HUES6 (cell line): ENCODE data around the gene SMLR1.
A peak's percentile ranks its signal among the peaks of the same experiment; 100 is the strongest.

Source experiments
- H3K27ac ChIP-seq: 2 replicates; pipeline ENCODE4 v1.7.0; 2013; ENCODE audit warnings: low read depth, mild to moderate bottlenecking, low read length, inconsistent platforms
- H3K27me3 ChIP-seq: 2 replicates; pipeline ENCODE4 v1.6.1; 2013; ENCODE audit warnings: low read length; ENCODE audit not compliant: control insufficient read depth, insufficient read depth
- H3K36me3 ChIP-seq: 2 replicates; pipeline ENCODE4 v1.6.1; 2013; ENCODE audit warnings: low read length; ENCODE audit not compliant: control insufficient read depth, insufficient read depth
- H3K4me1 ChIP-seq: 2 replicates; pipeline ENCODE4 v1.6.1; 2013; ENCODE audit warnings: low read length; ENCODE audit not compliant: control insufficient read depth, insufficient read depth
- H3K4me3 ChIP-seq: 2 replicates; pipeline ENCODE4 v1.5.1; 2013; ENCODE audit warnings: low read depth, low read length
- H3K9ac ChIP-seq: one replicate; pipeline ENCODE4 v1.6.1; 2013; ENCODE audit warnings: mild to moderate bottlenecking, low read length
- H3K9me3 ChIP-seq: 2 replicates; pipeline ENCODE4 v1.6.1; 2013; ENCODE audit warnings: low read depth, low read length; ENCODE audit not compliant: control insufficient read depth, insufficient read depth

SMLR1 gene

GRCh38 chr6:130858054-130858453, 30.8 kb downstream of the SMLR1 start:
- no peaks in the 10 kb centered on the region for H3K9me3 ChIP-seq
- peaks cover 8% of the 10 kb centered on the region for H3K36me3 ChIP-seq
- no peaks in the 10 kb centered on the region for H3K27me3 ChIP-seq
- no peak overlapping the region for H3K27ac ChIP-seq
- H3K9ac ChIP-seq = peak overlapping the region; percentile 17
- no peak overlapping the region for H3K4me3 ChIP-seq
- peaks cover 19% of the 10 kb centered on the region for H3K4me1 ChIP-seq

GRCh38 chr6:130858498-130859160, 31.4 kb downstream of the SMLR1 start:
- Histone ChIP-seq H3K36me3 (peaks cover 14% of the 10 kb centered on the region), H3K9ac (no peak overlapping the region), H3K9me3 (no peaks in the 10 kb centered on the region), H3K4me1 (peaks cover 13% of the 10 kb centered on the region), H3K27me3 (no peaks in the 10 kb centered on the region), H3K27ac (no peak overlapping the region), H3K4me3 (no peak overlapping the region)

DNA sequence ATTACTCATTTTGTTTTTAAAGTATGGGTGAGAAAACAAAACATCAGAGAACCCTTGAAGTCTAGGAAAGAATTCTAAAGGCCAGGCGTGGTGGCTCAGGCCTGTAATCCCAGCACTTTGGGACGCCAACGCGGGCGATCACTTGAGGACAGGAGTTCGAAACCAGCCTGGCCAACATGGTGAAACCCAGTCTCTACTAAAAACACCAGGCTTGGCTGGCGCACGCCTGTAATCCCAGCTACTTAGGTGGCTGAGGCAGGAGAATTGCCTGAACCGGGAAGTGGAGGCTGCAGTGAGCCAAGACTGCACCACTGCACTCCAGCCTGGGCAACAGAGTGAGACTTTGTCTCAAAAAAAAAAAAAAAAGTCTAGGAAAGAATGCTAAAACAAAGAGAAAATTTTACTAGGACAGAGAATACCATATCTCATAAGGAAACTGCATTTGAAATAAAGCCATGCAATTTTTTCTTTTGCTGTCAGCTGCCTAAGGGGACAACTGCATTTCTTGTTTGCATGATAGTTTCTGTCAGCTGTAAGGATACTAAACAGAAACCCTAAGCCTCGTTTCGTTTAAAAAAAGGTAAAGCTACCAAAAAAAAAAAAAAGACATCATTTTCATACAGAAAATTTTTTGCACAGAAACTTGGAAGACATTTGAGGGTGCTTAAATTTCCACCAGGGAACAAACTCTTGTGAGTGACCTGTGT, 32.1 kb downstream of the SMLR1 start:
- H3K9ac ChIP-seq = no peak overlapping the region
- peaks cover 17% of the 10 kb centered on the region for H3K36me3 ChIP-seq
- H3K4me1 ChIP-seq = 0 out of 2 replicates have a peak, but pooled peaks cover 9% of the 10 kb centered on the region
- H3K27me3 ChIP-seq = no peaks in the 10 kb centered on the region
- H3K4me3 ChIP-seq = no peak overlapping the region
- H3K27ac ChIP-seq = no peak overlapping the region
- no peaks in the 10 kb centered on the region for H3K9me3 ChIP-seq

DNA sequence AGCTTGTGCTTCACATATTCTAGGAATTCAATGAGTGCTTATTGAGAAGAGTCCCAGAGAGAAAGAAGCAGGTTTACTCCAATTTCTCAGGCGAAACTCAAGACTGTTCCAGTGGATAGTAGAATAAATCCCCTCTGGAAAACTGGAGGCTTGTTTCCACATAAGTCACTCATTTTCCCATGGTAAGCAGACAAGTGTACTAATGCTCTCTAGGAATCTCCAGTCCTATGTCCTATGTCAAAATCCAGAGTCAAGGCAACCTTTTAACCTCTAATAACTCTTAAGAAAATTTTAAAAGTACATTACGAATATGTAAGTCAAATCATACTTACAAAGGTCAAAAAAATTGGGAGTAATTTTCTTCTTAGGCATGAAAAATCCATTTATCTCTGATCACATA, 35.2 kb downstream of the SMLR1 start:
- H3K36me3 ChIP-seq = peaks cover 33% of the 10 kb centered on the region
- no peak overlapping the region for H3K9ac ChIP-seq
- H3K27ac ChIP-seq = no peak overlapping the region
- no peaks in the 10 kb centered on the region for H3K27me3 ChIP-seq
- 0 out of 2 replicates have a peak, but pooled peaks cover 9% of the 10 kb centered on the region for H3K4me1 ChIP-seq
- no peaks in the 10 kb centered on the region for H3K9me3 ChIP-seq
- no peak overlapping the region for H3K4me3 ChIP-seq

DNA sequence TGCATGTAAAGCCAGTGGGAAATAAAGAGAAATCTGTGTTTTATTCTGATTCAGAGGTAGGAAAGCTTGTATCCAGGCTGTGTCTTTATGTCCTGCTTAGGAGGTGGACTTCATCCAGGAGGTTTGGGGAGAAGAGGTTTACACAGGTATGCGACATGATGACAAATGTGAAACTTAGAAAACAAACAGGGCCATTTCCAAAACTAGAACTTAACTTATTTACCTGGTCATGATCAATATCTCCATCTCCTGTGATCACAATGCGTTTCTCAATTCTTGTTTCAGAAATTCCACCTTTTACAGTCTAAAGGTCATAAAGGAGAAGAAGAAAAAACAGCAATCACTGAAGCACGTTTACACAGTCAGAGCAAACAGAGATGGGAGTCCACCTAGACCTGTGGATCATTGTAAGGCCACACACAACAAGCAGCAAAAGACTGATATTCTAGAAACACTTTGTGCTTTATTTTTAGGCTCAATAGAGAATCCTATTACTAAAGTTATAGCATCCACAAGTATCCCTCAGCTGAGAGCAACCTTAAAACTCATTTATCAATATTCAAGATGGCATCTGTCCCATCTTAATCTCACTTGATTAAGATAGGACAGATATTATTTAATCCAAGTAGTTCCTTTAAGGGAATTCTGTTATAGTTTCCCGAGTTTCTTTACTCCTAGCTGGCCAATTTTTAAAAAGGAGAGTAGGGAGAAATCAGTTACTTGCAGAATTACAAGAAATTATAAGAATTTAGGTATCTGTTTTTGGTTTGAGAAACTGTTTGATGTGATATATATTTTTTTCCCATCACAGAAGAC, 36.4 kb downstream of the SMLR1 start:
- H3K4me1 ChIP-seq = 0 out of 2 replicates have a peak, but pooled peaks cover 1% of the 10 kb centered on the region
- no peak overlapping the region for H3K4me3 ChIP-seq
- H3K27ac ChIP-seq = no peak overlapping the region
- peaks cover 28% of the 10 kb centered on the region for H3K36me3 ChIP-seq
- no peaks in the 10 kb centered on the region for H3K27me3 ChIP-seq
- no peaks in the 10 kb centered on the region for H3K9me3 ChIP-seq
- no peak overlapping the region for H3K9ac ChIP-seq

DNA sequence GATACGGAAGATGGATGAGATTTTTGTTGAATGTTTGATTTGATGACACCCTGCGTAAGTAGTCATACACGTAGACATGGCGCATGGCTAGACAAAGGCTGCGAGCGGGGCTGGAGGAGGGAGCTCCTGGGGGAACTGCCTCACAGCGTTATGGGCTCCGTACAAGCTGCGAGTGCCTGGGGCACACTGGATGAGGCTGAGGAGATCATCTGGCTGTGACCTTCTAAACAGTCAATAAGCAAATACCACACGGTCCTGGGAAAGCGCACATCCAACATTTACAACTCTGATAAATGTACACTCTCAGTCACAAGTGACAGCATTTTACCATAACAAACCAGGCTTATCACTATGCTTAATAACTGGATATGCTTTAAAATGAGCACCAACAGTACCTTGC, 37.1 kb downstream of the SMLR1 start:
- H3K27me3 ChIP-seq = no peaks in the 10 kb centered on the region
- no peaks in the 10 kb centered on the region for H3K9me3 ChIP-seq
- peaks cover 29% of the 10 kb centered on the region for H3K36me3 ChIP-seq
- H3K9ac ChIP-seq = no peak overlapping the region
- H3K27ac ChIP-seq = no peak overlapping the region
- no peaks in the 10 kb centered on the region for H3K4me1 ChIP-seq
- H3K4me3 ChIP-seq = no peak overlapping the region

DNA sequence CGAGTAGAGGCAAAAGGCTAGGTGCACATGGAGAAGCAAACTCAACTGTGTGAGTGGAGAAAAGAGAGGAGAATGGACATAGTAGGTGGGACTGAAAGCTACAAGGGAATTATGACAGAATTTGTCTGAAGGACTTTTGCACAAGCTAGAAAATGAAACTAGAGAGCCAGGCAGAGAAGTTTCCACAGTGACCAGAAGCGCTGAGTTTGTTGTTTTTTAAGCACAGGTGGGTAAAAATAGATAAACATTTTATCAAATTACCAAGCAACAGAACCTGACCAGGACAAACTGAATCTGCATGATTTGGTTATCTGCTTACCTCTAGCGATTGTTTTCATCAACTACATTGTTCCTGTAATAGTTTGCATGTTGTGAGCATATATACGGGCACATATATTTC, 38.6 kb downstream of the SMLR1 start:
- Histone ChIP-seq H3K27ac (no peak overlapping the region), H3K4me3 (no peak overlapping the region), H3K4me1 (no peaks in the 10 kb centered on the region), H3K9ac (no peak overlapping the region), H3K36me3 (peaks cover 34% of the 10 kb centered on the region), H3K27me3 (no peaks in the 10 kb centered on the region), H3K9me3 (no peaks in the 10 kb centered on the region)

DNA sequence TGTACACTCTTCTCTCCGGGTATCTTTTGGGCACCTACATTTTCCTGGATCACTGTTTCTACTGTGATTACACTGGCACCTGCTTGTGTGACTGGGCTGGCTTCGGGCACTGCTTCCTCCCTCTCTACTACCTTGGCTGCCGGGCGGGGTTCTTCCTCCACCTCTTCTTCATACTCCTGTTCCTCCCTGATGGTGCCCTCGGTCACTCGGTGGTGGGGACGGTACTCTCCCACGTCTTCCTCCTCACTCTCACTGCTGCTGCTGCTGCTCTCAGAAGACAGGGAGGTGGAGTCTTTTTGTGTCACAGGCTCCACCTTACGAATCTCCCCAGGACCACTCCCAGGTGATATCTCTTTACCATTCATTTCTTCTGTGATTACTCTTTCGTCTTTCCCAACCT, 42.5 kb downstream of the SMLR1 start:
- no peaks in the 10 kb centered on the region for H3K9me3 ChIP-seq
- no peak overlapping the region for H3K27ac ChIP-seq
- peaks cover 18% of the 10 kb centered on the region for H3K36me3 ChIP-seq
- H3K4me1 ChIP-seq = no peaks in the 10 kb centered on the region
- no peaks in the 10 kb centered on the region for H3K27me3 ChIP-seq
- no peak overlapping the region for H3K9ac ChIP-seq
- no peak overlapping the region for H3K4me3 ChIP-seq

DNA sequence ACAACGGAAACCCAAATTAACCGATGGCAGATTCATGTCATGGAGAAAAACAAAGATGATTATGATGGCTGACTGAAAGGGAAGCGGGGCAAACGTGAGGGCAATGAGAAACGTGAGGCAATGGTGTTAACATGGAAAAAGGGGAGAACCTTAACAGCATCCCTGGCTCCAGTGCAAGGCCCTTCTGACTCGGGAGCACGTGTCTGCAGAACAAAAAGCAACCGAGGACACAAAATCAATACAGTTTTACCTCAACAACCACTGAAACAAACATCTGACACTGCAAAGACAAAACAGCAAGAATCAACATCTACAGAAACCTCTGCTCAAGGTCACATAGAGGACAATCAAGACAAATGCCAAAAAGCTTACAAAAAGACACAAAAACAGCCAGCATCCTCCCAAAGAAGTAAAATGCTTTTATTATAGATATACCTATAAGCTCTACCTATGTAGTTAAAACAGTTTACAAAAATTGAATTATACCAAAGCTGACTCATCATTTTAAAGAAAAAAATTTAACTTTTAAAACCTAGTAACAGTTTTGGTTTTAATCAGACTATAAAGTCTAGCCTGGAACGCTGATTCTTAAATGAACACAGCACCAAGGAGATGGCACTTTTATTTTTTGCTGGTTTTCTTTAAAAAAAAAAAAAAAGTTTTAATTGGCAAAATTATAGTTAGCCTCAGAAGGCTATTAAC, 43.1 kb downstream of the SMLR1 start:
- Histone ChIP-seq H3K9ac (no peak overlapping the region), H3K4me1 (no peaks in the 10 kb centered on the region), H3K27ac (no peak overlapping the region), H3K36me3 (peaks cover 14% of the 10 kb centered on the region), H3K27me3 (no peaks in the 10 kb centered on the region), H3K9me3 (no peaks in the 10 kb centered on the region), H3K4me3 (no peak overlapping the region)

DNA sequence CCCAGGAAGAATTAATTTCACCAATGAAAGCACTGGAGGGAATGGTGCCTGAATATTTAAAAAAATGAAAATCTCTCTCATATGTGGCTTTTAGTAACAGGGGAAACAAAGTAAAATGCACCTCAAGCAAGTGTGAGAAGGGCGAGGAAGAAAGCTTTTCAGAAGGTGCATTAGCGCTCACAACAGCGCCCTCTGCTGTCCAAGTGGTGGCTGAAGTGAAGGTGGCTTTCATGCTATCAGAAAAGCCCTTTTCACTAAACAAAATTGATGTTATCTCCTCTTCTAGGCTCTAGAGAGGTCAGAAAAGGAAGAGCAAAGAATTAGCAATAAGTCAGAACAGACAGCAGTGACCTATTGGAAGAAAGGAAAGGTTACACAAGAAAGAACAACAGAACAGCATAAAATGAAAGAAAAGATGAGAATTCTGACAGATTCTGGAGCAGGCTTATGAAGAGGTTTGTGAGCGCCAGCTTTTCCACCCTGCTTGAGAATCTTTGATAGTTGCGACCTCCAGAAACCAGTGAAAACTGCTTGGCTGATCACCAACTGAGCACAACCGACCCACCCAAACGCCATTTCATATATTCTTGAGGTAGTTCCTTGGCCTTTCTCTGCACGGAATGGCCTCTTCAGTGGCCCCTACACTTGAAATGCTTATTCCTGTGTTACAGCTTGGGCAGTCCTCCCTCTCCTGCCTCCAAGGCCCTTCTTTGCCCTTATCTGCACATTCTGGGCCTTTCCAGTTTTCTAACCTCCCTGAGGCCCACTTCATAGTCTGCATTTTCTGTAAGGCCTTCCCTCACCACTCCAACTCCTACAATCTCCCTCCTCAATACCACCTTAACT, 45.3 kb downstream of the SMLR1 start:
- no peaks in the 10 kb centered on the region for H3K4me1 ChIP-seq
- no peaks in the 10 kb centered on the region for H3K9me3 ChIP-seq
- H3K27me3 ChIP-seq = no peaks in the 10 kb centered on the region
- no peak overlapping the region for H3K27ac ChIP-seq
- peaks cover 6% of the 10 kb centered on the region for H3K36me3 ChIP-seq
- H3K4me3 ChIP-seq = no peak overlapping the region
- H3K9ac ChIP-seq = no peak overlapping the region
